ES-I3 (cell line): ENCODE measurements around the gene QPCT.

Experiments
- H3K36me3 ChIP-seq: 2 replicates; pipeline ENCODE4 v1.6.1; 2013; ENCODE audit warnings: mild to moderate bottlenecking, low read length, control low read depth, moderate library complexity; ENCODE audit not compliant: insufficient read depth
- H3K4me1 ChIP-seq: 2 replicates; pipeline ENCODE4 v1.6.1; 2013; ENCODE audit warnings: mild to moderate bottlenecking, control low read depth, low read length; ENCODE audit not compliant: insufficient read depth
- H3K9ac ChIP-seq: 2 replicates; pipeline ENCODE4 v1.6.1; 2013; ENCODE audit warnings: low read depth, mild to moderate bottlenecking, low read length, moderate library complexity
- H3K9me3 ChIP-seq: 2 replicates; pipeline ENCODE4 v1.6.1; 2013; ENCODE audit warnings: mild to moderate bottlenecking, low read length, moderate library complexity; ENCODE audit not compliant: control insufficient read depth, insufficient read depth

Gene QPCT

GRCh38 chr2:37358466-37358865 lies 14.0 kb downstream of the QPCT start:
- no peaks in the 10 kb centered on the region for H3K36me3 ChIP-seq
- no peaks in the 10 kb centered on the region for H3K4me1 ChIP-seq
- H3K9me3 ChIP-seq, result no peaks in the 10 kb centered on the region
- no peak overlapping the region for H3K9ac ChIP-seq

- no peaks in the 10 kb centered on the region for H3K9me3 ChIP-seq
- H3K9ac ChIP-seq, result no peak overlapping the region
- H3K36me3 ChIP-seq, result no peaks in the 10 kb centered on the region
- H3K4me1 ChIP-seq, result no peaks in the 10 kb centered on the region
These were observed 16.9 kb downstream of the QPCT start for GRCh38 chr2:37361216-37361815.

- Histone ChIP-seq H3K9ac (no peak overlapping the region), H3K36me3 (no peaks in the 10 kb centered on the region), H3K4me1 (no peaks in the 10 kb centered on the region), H3K9me3 (no peaks in the 10 kb centered on the region)
These were observed 17.7 kb downstream of the QPCT start for GRCh38 chr2:37361994-37362698.

GRCh38 chr2:37364351-37364750 lies 19.9 kb downstream of the QPCT start:
- Histone ChIP-seq H3K9me3 (no peaks in the 10 kb centered on the region), H3K36me3 (no peaks in the 10 kb centered on the region), H3K9ac (no peak overlapping the region), H3K4me1 (no peaks in the 10 kb centered on the region)

GRCh38 chr2:37365669-37366068 lies 21.2 kb downstream of the QPCT start:
- H3K9me3 ChIP-seq, result no peaks in the 10 kb centered on the region
- H3K4me1 ChIP-seq, result no peaks in the 10 kb centered on the region
- no peak overlapping the region for H3K9ac ChIP-seq
- H3K36me3 ChIP-seq, result no peaks in the 10 kb centered on the region

- H3K9ac ChIP-seq, result no peak overlapping the region
- H3K36me3 ChIP-seq, result no peaks in the 10 kb centered on the region
- H3K4me1 ChIP-seq, result no peaks in the 10 kb centered on the region
- H3K9me3 ChIP-seq, result no peaks in the 10 kb centered on the region
These were observed 22.3 kb downstream of the QPCT start for GRCh38 chr2:37366773-37367172.

GRCh38 chr2:37367310-37367709 lies 22.9 kb downstream of the QPCT start:
- Histone ChIP-seq H3K9ac (no peak overlapping the region), H3K36me3 (no peaks in the 10 kb centered on the region), H3K9me3 (no peaks in the 10 kb centered on the region), H3K4me1 (no peaks in the 10 kb centered on the region)

GRCh38 chr2:37367984-37368383 lies 23.6 kb downstream of the QPCT start:
- Histone ChIP-seq H3K36me3 (no peaks in the 10 kb centered on the region), H3K9me3 (no peaks in the 10 kb centered on the region), H3K4me1 (no peaks in the 10 kb centered on the region), H3K9ac (no peak overlapping the region)

GRCh38 chr2:37370666-37371065 lies 26.2 kb downstream of the QPCT start:
- Histone ChIP-seq H3K9me3 (no peaks in the 10 kb centered on the region), H3K4me1 (no peaks in the 10 kb centered on the region), H3K36me3 (no peaks in the 10 kb centered on the region), H3K9ac (no peak overlapping the region)

- no peaks in the 10 kb centered on the region for H3K9me3 ChIP-seq
- no peaks in the 10 kb centered on the region for H3K4me1 ChIP-seq
- no peaks in the 10 kb centered on the region for H3K36me3 ChIP-seq
- H3K9ac ChIP-seq, result no peak overlapping the region
These were observed 27.6 kb downstream of the QPCT start for GRCh38 chr2:37372000-37372399.

GRCh38 chr2:37375741-37376288 lies 31.4 kb downstream of the QPCT start:
- Histone ChIP-seq H3K9ac (no peak overlapping the region), H3K36me3 (no peaks in the 10 kb centered on the region), H3K4me1 (peaks cover 4% of the 10 kb centered on the region; the same call in 1 of the 2 replicates), H3K9me3 (no peaks in the 10 kb centered on the region)

GRCh38 chr2:37376421-37377186 lies 32.2 kb downstream of the QPCT start:
- Histone ChIP-seq H3K9me3 (no peaks in the 10 kb centered on the region), H3K36me3 (no peaks in the 10 kb centered on the region), H3K9ac (no peak overlapping the region), H3K4me1 (peaks cover 4% of the 10 kb centered on the region; the same call in 1 of the 2 replicates)

- no peaks in the 10 kb centered on the region for H3K36me3 ChIP-seq
- no peak overlapping the region for H3K9ac ChIP-seq
- H3K4me1 ChIP-seq, result peaks cover 4% of the 10 kb centered on the region; the same call in 1 of the 2 replicates
- no peaks in the 10 kb centered on the region for H3K9me3 ChIP-seq
These were observed 32.7 kb downstream of the QPCT start for GRCh38 chr2:37377187-37377532.

- Histone ChIP-seq H3K4me1 (peaks cover 4% of the 10 kb centered on the region; the same call in 1 of the 2 replicates), H3K9me3 (no peaks in the 10 kb centered on the region), H3K36me3 (no peaks in the 10 kb centered on the region), H3K9ac (no peak overlapping the region)
These were observed 34.0 kb downstream of the QPCT start for GRCh38 chr2:37378411-37378810.
